Measurements from ENCODE around the gene LHX6. TPM values are rescaled to one million over a fixed set of nuclear protein-coding genes. Genes with fewer than 3 reads are reported as not detected.

LHX6 gene
- total and polyA plus RNA-seq, 10 donors: 0.04 to 1.3 (median 0.40) TPM; not detected in 3

- no peak for DNase-seq
- intact Hi-C loops (cut with DNase I; ENCODE audit: low total_unique reads): no loop called here
- Histone ChIP-seq H3K4me1 (peaks cover 4 to 14% (median 9%) of the 10 kb centered on the region in 6 donors), H3K9me3 (no peaks in the 10 kb centered on the region), H3K27me3 (replicated peaks in 1 of 7) (peaks cover 0 to 46% (median 22%) of the 10 kb centered on the region in 7 donors), H3K27ac (no peak overlapping the region), H3K36me3 (no peaks in the 10 kb centered on the region), H3K4me3 (no peak overlapping the region)
- WGBS, 5 donors: 71 to 86% (median 81%) methylated on average over 6 of the region's 6 CpGs
- TF ChIP-seq, protein P1, sequence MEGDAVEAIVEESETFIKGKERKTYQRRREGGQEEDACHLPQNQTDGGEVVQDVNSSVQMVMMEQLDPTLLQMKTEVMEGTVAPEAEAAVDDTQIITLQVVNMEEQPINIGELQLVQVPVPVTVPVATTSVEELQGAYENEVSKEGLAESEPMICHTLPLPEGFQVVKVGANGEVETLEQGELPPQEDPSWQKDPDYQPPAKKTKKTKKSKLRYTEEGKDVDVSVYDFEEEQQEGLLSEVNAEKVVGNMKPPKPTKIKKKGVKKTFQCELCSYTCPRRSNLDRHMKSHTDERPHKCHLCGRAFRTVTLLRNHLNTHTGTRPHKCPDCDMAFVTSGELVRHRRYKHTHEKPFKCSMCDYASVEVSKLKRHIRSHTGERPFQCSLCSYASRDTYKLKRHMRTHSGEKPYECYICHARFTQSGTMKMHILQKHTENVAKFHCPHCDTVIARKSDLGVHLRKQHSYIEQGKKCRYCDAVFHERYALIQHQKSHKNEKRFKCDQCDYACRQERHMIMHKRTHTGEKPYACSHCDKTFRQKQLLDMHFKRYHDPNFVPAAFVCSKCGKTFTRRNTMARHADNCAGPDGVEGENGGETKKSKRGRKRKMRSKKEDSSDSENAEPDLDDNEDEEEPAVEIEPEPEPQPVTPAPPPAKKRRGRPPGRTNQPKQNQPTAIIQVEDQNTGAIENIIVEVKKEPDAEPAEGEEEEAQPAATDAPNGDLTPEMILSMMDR (IDR thresholded peaks at IDR 0.05 in 8 of 11, conservative IDR thresholded peaks at IDR 0.05 in 3 of 11): no peak
- TF ChIP-seq POLR2A (IDR thresholded peaks at IDR 0.05) (no peak), POLR2AphosphoS5 (IDR thresholded peaks at IDR 0.05) (no peak)
Observed at GRCh38 chr9:122232796-122233306, 4.1 kb upstream of the LHX6 start.

GRCh38 chr9:122229485-122229837, 704 bp upstream of the LHX6 start:
- 74 to 78% (median 78%) methylated on average over 4 of the region's 4 CpGs for whole genome bisulfite sequencing, 5 donors
- Histone ChIP-seq H3K9me3 (no peaks in the 10 kb centered on the region), H3K36me3 (no peaks in the 10 kb centered on the region), H3K27ac (no peak overlapping the region), H3K4me3 (no peak overlapping the region), H3K27me3 (replicated peaks in 1 of 7) (peaks cover 4 to 80% (median 48%) of the 10 kb centered on the region in 7 donors), H3K4me1 (peaks cover 4 to 36% (median 22%) of the 10 kb centered on the region in 6 donors)
- DNase-seq: no peak
- no peak for TF ChIP-seq POLR2AphosphoS5 (IDR thresholded peaks at IDR 0.05)
- TF ChIP-seq, protein P1 (IDR thresholded peaks at IDR 0.05 in 8 of 11, conservative IDR thresholded peaks at IDR 0.05 in 3 of 11): no peak
- no peak for TF ChIP-seq POLR2A (IDR thresholded peaks at IDR 0.05)
- intact Hi-C loops (cut with DNase I; ENCODE audit: low total_unique reads): no loop called here

DNA sequence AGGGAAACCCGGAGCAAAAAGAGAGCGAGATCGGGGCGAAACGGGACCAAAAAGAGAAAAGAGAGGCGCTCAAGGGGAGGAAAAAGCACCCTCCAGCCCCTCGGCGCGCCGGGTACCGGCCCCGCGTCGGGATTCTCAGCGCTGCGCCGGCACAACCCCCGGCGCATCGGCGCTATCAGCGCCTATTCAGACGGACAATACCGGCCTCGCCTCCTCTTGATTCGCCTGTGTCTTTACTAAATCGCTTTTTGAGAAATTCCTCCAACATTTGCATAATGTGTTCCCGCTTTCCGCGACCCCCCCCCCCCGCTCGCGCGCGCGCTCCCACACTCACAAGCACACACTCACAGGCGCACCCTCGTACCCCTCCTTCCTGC, 578 bp downstream of the LHX6 start:
- H3K9me3 ChIP-seq: no peaks in the 10 kb centered on the region
- H3K4me1 ChIP-seq: peaks cover 4 to 36% (median 22%) of the 10 kb centered on the region in 6 donors
- TF ChIP-seq POLR2AphosphoS5 (IDR thresholded peaks at IDR 0.05): no peak
- TF ChIP-seq, protein P1 (IDR thresholded peaks at IDR 0.05 in 8 of 11, conservative IDR thresholded peaks at IDR 0.05 in 3 of 11): no peak
- TF ChIP-seq POLR2A (IDR thresholded peaks at IDR 0.05): no peak
- DNase-seq: no peak
- peak overlapping the region; percentile 27 to 68 (median 40) for H3K4me3 ChIP-seq
- peaks cover 4 to 93% (median 48%) of the 10 kb centered on the region in 7 donors for H3K27me3 ChIP-seq (replicated peaks in 1 of 7)
- 1 to 3% (median 2%) methylated on average over 36 to 38 of the region's 38 CpGs for WGBS, 5 donors
- intact Hi-C loops (cut with DNase I; ENCODE audit: low total_unique reads): no loop called here
- H3K27ac ChIP-seq: no peak overlapping the region
- H3K36me3 ChIP-seq: no peaks in the 10 kb centered on the region

DNA sequence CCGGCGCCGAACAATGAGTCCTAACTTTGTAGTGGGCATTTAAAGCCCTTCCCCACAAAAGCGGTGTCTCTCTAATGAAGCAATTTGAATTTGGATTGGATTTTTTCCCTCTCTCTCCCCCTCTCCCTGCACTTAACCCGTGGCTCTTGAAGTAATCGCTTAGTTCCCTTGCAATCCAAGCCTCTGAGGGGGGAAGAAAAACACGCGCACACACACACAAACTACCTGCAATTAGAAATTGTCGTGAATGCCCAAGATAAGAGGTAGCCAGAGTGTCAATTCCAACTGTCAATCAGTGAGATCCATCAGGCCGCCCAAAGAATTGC, 1.2 kb downstream of the LHX6 start:
- peak overlapping the region in 5 of 8 donors; percentile 3 to 68 (median 40) for H3K4me3 ChIP-seq
- no peak overlapping the region for H3K27ac ChIP-seq
- peaks cover 4 to 100% (median 48%) of the 10 kb centered on the region in 7 donors for H3K27me3 ChIP-seq (replicated peaks in 1 of 7)
- peaks cover 4 to 36% (median 22%) of the 10 kb centered on the region in 6 donors for H3K4me1 ChIP-seq
- no peaks in the 10 kb centered on the region for H3K36me3 ChIP-seq
- no peak for DNase-seq
- H3K9me3 ChIP-seq: no peaks in the 10 kb centered on the region
- WGBS, 5 donors: 17 to 65% (median 20%) methylated on average over 10 of the region's 10 CpGs
- intact Hi-C loops (cut with DNase I; ENCODE audit: low total_unique reads): no loop called here
- no peak for TF ChIP-seq POLR2A (IDR thresholded peaks at IDR 0.05)
- no peak for TF ChIP-seq POLR2AphosphoS5 (IDR thresholded peaks at IDR 0.05)
- TF ChIP-seq, protein P1 (IDR thresholded peaks at IDR 0.05 in 8 of 11, conservative IDR thresholded peaks at IDR 0.05 in 3 of 11): no peak
